Mammary epithelial cell (primary cell): ENCODE measurements around the gene MSRB3.

Experiments used
- CTCF ChIP-seq, 2 donors: IDR thresholded peaks in 1 of 2; conservative IDR thresholded peaks in 1 of 2; 2 replicates each; pipeline ENCODE4 v1.5.1; 2011 to 2012; ENCODE audit warnings: inconsistent platforms in 2 of 2, low read length in 2 of 2, mild to moderate bottlenecking in 2 of 2, control low read depth in 1 of 2, low read depth in 1 of 2; ENCODE audit not compliant: insufficient read depth in 1 of 2; ENCODE audit errors: extremely low read depth in 1 of 2
- EZH2 ChIP-seq: IDR thresholded peaks from 2 replicates; pipeline ENCODE4 v1.6.1; 2012; ENCODE audit warnings: low read length, inconsistent platforms, borderline replicate concordance

GRCh38 chr12:65490250-65490649 lies 211.8 kb downstream of the MSRB3 start:
- no peak for TF ChIP-seq CTCF (conservative IDR thresholded peaks at IDR 0.05 in 1 of 2, IDR thresholded peaks at IDR 0.05 in 1 of 2; ENCODE audit: extremely low read depth in 1 of 2, insufficient read depth in 1 of 2, low read depth in 1 of 2, low read length in 2 of 2)
- TF ChIP-seq EZH2: no peak
